ENCODE measurements around the gene NDUFB2. TPM values are rescaled to one million over a fixed set of nuclear protein-coding genes. Genes with fewer than 3 reads are reported as not detected.

The NDUFB2 gene
- total RNA-seq, 1 donor = 56.5 TPM

DNA sequence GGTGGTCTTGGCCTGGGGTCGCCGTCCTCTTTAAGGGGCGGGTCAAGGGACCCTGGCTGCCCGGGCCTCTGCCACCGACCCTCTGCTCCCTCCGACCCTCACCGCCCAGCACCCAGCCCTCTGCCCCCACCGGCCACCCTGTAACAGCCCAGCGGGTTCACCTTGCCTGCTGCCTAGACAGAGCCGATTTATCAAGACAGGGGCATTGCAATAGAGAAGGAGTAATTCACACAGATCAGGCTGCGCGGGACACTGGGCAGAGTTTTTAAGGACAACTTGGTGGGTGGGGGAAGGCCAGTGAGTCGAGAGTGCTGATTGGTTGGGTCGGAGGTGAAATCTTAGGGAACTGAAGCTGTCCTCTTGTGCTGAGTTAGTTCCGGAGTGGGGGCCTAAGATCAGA, 24.5 kb upstream of the NDUFB2 start:
- Histone ChIP-seq H3K27ac (ENCODE audit: low read depth, low read length) (no peak overlapping the region), H3K4me2 (ENCODE audit: insufficient read depth, low read length) (peak overlapping the region; percentile 70), H3K4me3 (ENCODE audit: insufficient read depth, low read length) (no peak overlapping the region), H4K20me1 (ENCODE audit: insufficient read depth, low read length) (peaks cover 4% of the 10 kb centered on the region), H3K36me3 (ENCODE audit: insufficient read depth, low read length) (no peaks in the 10 kb centered on the region), H3K9me3 (ENCODE audit: low read depth, low read length) (no peaks in the 10 kb centered on the region), H3K27me3 (ENCODE audit: insufficient read depth, low read length) (no peaks in the 10 kb centered on the region), H3K4me1 (ENCODE audit: insufficient read depth, low read length) (peaks cover 8% of the 10 kb centered on the region), H2AFZ (ENCODE audit: low read length) (no peak overlapping the region), H3K79me2 (ENCODE audit: insufficient read depth, low read length) (no peaks in the 10 kb centered on the region)
- TF ChIP-seq, protein P1, sequence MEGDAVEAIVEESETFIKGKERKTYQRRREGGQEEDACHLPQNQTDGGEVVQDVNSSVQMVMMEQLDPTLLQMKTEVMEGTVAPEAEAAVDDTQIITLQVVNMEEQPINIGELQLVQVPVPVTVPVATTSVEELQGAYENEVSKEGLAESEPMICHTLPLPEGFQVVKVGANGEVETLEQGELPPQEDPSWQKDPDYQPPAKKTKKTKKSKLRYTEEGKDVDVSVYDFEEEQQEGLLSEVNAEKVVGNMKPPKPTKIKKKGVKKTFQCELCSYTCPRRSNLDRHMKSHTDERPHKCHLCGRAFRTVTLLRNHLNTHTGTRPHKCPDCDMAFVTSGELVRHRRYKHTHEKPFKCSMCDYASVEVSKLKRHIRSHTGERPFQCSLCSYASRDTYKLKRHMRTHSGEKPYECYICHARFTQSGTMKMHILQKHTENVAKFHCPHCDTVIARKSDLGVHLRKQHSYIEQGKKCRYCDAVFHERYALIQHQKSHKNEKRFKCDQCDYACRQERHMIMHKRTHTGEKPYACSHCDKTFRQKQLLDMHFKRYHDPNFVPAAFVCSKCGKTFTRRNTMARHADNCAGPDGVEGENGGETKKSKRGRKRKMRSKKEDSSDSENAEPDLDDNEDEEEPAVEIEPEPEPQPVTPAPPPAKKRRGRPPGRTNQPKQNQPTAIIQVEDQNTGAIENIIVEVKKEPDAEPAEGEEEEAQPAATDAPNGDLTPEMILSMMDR (IDR thresholded peaks at IDR 0.05; ENCODE audit: extremely low read depth, low read depth, low read length) = no peak
- no peak for DNase-seq (ENCODE audit: insufficient read length, low spot score, missing footprints)

DNA sequence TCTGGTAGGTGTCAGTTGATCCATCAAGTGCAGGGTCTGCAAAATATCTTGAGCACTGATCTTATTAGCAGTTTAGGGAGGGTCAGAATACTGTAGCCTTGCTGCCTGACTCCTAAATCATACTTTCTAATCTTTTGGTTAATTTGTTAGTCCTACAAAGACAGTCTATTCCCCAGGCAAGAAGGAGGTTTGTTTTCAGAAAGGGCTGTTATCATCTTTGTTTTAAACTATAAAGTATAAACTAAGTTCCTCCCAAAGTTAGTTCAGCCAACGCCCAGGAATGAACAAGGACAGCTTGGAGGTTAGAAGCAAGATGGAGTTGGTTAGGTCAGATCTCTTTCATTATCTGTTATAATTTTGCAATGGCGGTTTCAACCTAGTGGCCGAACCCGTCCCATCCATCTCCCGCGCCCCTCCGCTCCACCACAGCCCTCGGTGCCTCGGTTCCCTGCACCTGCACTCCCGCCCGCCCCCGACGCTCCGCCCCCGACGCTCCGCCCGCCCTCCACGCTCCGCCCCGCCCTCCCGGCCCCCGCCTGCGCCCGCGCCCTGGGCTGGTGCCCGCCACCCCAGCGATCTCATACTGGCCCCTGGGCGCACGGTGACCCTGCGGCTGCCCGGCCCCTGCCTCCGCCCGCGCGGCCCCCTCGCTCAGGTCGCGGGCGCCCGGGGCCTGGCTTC, 24.0 kb upstream of the NDUFB2 start, which contains the start of gene ADCK2:
Gene ADCK2 (plus strand): TSS at position 564 of the 681 bp plus-strand sequence. CDS start 386 bp downstream, outside the sequence.
- DNase-seq (ENCODE audit: insufficient read length, low spot score, missing footprints) = peak; percentile 98
- Histone ChIP-seq H3K4me2 (ENCODE audit: insufficient read depth, low read length) (peak within 1 kb of the TSS; percentile 92), H3K79me2 (ENCODE audit: insufficient read depth, low read length) (no peaks in the 10 kb centered on the region), H3K27ac (ENCODE audit: low read depth, low read length) (no peak within 1 kb of the TSS), H2AFZ (ENCODE audit: low read length) (peak within 1 kb of the TSS; percentile 90), H3K27me3 (ENCODE audit: insufficient read depth, low read length) (no peaks in the 10 kb centered on the region), H3K36me3 (ENCODE audit: insufficient read depth, low read length) (no peaks in the 10 kb centered on the region), H4K20me1 (ENCODE audit: insufficient read depth, low read length) (peaks cover 4% of the 10 kb centered on the region), H3K4me3 (ENCODE audit: insufficient read depth, low read length) (peak within 1 kb of the TSS; percentile 77), H3K4me1 (ENCODE audit: insufficient read depth, low read length) (peaks cover 8% of the 10 kb centered on the region), H3K9me3 (ENCODE audit: low read depth, low read length) (no peaks in the 10 kb centered on the region)
- TF ChIP-seq, protein P1 (IDR thresholded peaks at IDR 0.05; ENCODE audit: extremely low read depth, low read depth, low read length) = no peak

DNA sequence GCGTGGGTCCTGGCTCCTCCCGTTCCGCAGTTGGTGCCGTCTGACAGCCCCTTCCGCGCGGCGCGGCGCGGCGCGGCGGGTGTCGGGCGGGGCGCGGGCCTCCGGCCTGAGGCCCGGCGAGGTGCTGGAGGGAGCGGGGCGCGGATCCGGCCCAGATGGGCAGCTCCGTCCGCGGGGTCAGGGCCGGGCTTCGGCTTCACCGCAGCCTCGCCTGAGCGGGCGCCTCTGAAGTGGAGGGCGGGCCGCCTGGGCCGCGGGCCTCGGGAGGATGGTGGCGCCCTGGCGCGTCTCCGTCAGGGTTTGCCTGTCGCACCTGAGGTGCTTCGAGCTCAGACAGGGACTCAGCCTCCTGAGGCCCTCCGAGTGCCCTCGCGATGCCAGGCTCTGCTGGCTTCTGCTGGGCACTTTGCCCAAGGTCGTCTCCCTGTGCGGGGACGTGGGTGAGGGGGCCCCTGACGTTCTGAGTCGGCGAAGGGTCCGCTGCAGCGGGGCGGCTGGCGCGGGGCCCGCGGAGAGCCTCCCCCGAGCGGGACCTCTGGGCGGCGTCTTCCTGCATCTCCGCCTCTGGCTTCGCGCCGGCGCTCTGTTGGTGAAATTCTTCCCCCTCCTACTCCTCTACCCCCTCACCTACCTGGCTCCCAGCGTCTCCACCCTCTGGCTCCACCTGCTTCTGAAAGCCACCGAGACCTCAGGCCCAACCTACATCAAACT, 23.3 kb upstream of the NDUFB2 start:
- Histone ChIP-seq H3K79me2 (ENCODE audit: insufficient read depth, low read length) (no peaks in the 10 kb centered on the region), H4K20me1 (ENCODE audit: insufficient read depth, low read length) (peaks cover 4% of the 10 kb centered on the region), H3K4me3 (ENCODE audit: insufficient read depth, low read length) (peak overlapping the region; percentile 77), H3K4me1 (ENCODE audit: insufficient read depth, low read length) (peaks cover 8% of the 10 kb centered on the region), H3K27ac (ENCODE audit: low read depth, low read length) (no peak overlapping the region), H3K36me3 (ENCODE audit: insufficient read depth, low read length) (no peaks in the 10 kb centered on the region), H3K9me3 (ENCODE audit: low read depth, low read length) (no peaks in the 10 kb centered on the region), H3K4me2 (ENCODE audit: insufficient read depth, low read length) (peak overlapping the region; percentile 92), H2AFZ (ENCODE audit: low read length) (peak overlapping the region; percentile 90), H3K27me3 (ENCODE audit: insufficient read depth, low read length) (no peaks in the 10 kb centered on the region)
- TF ChIP-seq, protein P1 (IDR thresholded peaks at IDR 0.05; ENCODE audit: extremely low read depth, low read depth, low read length) = no peak
- no peak for DNase-seq (ENCODE audit: insufficient read length, low spot score, missing footprints)

DNA sequence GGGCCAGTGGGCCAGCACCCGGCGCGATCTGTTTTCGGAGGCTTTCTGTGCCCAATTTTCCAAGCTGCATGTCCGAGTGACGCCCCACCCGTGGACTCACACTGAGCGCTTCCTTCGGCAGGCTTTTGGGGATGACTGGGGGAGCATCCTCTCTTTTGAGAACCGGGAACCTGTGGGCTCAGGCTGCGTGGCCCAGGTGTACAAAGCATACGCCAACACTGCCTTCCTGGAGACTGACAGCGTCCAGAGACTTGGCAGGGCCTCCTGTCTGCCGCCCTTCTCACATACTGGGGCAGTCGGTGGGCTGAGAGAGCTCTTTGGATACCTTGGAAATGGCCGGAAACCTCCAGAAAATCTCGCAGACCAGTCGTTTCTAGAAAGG, 22.7 kb upstream of the NDUFB2 start:
- Histone ChIP-seq H3K27ac (ENCODE audit: low read depth, low read length) (no peak overlapping the region), H4K20me1 (ENCODE audit: insufficient read depth, low read length) (peaks cover 4% of the 10 kb centered on the region), H2AFZ (ENCODE audit: low read length) (peak overlapping the region; percentile 90), H3K4me3 (ENCODE audit: insufficient read depth, low read length) (peak overlapping the region; percentile 77), H3K27me3 (ENCODE audit: insufficient read depth, low read length) (no peaks in the 10 kb centered on the region), H3K36me3 (ENCODE audit: insufficient read depth, low read length) (no peaks in the 10 kb centered on the region), H3K4me1 (ENCODE audit: insufficient read depth, low read length) (peaks cover 8% of the 10 kb centered on the region), H3K79me2 (ENCODE audit: insufficient read depth, low read length) (no peaks in the 10 kb centered on the region), H3K4me2 (ENCODE audit: insufficient read depth, low read length) (peak overlapping the region; percentile 92), H3K9me3 (ENCODE audit: low read depth, low read length) (no peaks in the 10 kb centered on the region)
- TF ChIP-seq, protein P1 (IDR thresholded peaks at IDR 0.05; ENCODE audit: extremely low read depth, low read depth, low read length) = no peak
- peak; percentile 89 for DNase-seq (ENCODE audit: insufficient read length, low spot score, missing footprints)
